Caco-2 (cell line): ENCODE results near the gene CCR1. TPM values are rescaled to one million over a fixed set of nuclear protein-coding genes. Genes with fewer than 3 reads are reported as not detected.
A peak's percentile ranks its signal among the peaks of the same experiment; 100 is the strongest.

Experiments
- BruUV-seq: library from RNA; stranded (reverse); fragments of 400-500 nt; replicated peaks from 2 replicates; lab custom pipeline; 2021; lab: Mats Ljungman, UMichigan
- CTCF ChIA-PET: fragments of 300-600 bp; sonication (Branson Sonifier 250); formaldehyde crosslinking; loops from one replicate; lab custom pipeline; 2022; ENCODE audit warnings: antibody characterized with exemption; lab: Charles Lee
- POLR2A ChIA-PET: fragments of 300-600 bp; sonication (Branson Sonifier 250); formaldehyde crosslinking; loops from one replicate; lab custom pipeline; 2022; ENCODE audit warnings: antibody characterized with exemption; lab: Charles Lee
- DNase-seq, 2 experiments: peaks; one replicate each; pipeline versions ENCODE4 v3.0.0 to v3.0.0-alpha.2; 2020 to 2022
- H3K27me3 ChIP-seq: replicated peaks from 2 replicates; pipeline ENCODE4 v1.6.0; 2011; ENCODE audit warnings: low read length; ENCODE audit not compliant: control insufficient read depth, insufficient read depth
- H3K36me3 ChIP-seq: 2 replicates; pipeline ENCODE4 v1.5.1; 2011; ENCODE audit warnings: low read length; ENCODE audit not compliant: control insufficient read depth, insufficient read depth
- H3K4me1 ChIP-seq: fragments of 250-450 bp; sonication (Bioruptor Pico); 2 replicates; pipeline ENCODE4 v1.5.1; 2020; ENCODE audit warnings: mild to moderate bottlenecking
- H3K4me3 ChIP-seq: 2 replicates; pipeline ENCODE4 v1.5.1; 2011; ENCODE audit warnings: low read depth, mild to moderate bottlenecking, control low read depth, low read length
- H3K9me3 ChIP-seq: fragments of 250-450 bp; sonication (Bioruptor Pico); 2 replicates; pipeline ENCODE4 v1.5.1; 2020; ENCODE audit warnings: mild to moderate bottlenecking, moderate library complexity
- H3K27ac Mint-ChIP-seq: one replicate; pipeline ENCODE4 v1.8.0; 2022; ENCODE audit warnings: mixed read lengths; ENCODE audit not compliant: unreplicated experiment
- H3K27me3 Mint-ChIP-seq: one replicate; pipeline ENCODE4 v1.8.0; 2022; ENCODE audit warnings: mixed read lengths; ENCODE audit not compliant: insufficient read depth, unreplicated experiment
- H3K36me3 Mint-ChIP-seq: one replicate; pipeline ENCODE4 v1.8.0; 2022; ENCODE audit warnings: mild to moderate bottlenecking, mixed read lengths; ENCODE audit not compliant: insufficient read depth, unreplicated experiment
- H3K4me1 Mint-ChIP-seq: one replicate; pipeline ENCODE4 v1.8.0; 2022; ENCODE audit warnings: low read depth, mixed read lengths; ENCODE audit not compliant: unreplicated experiment
- H3K4me3 Mint-ChIP-seq: one replicate; pipeline ENCODE4 v1.8.0; 2022; ENCODE audit warnings: mild to moderate bottlenecking, moderate library complexity, mixed read lengths; ENCODE audit not compliant: unreplicated experiment
- H3K9me3 Mint-ChIP-seq: one replicate; pipeline ENCODE4 v1.8.0; 2022; ENCODE audit warnings: mixed read lengths; ENCODE audit not compliant: unreplicated experiment
- intact Hi-C: fragments of 100-400 bp; cut with micrococcal nuclease; formaldehyde crosslinking; loops from one replicate; pipeline ENCODE4 v1.10.0; 2022; ENCODE audit not compliant: unreplicated experiment
- total RNA-seq: library from RNA; stranded (reverse); gene quantifications from 2 replicates; pipeline ENCODE4 v1.2.3, GENCODE V29; 2022
- TF ChIP-seq, protein P1 (sequence below), 2 experiments: fragments of 200-600 bp in 1 of 2; IDR thresholded peaks; 1 replicate in 1 of 2; 2 replicates in 1 of 2; pipeline versions ENCODE4 v1.5.1 to v1.8.0; 2011 to 2022; ENCODE audit warnings: antibody characterized with exemption in 1 of 2, control low read depth in 1 of 2, inconsistent platforms in 1 of 2, low read depth in 1 of 2, low read length in 1 of 2, mild to moderate bottlenecking in 1 of 2, moderate library complexity in 1 of 2; ENCODE audit not compliant: insufficient read depth in 1 of 2, severe bottlenecking in 1 of 2, unreplicated experiment in 1 of 2

CCR1 gene
- total RNA-seq, 1 experiment from 2014 or later: 2.9 TPM

DNA sequence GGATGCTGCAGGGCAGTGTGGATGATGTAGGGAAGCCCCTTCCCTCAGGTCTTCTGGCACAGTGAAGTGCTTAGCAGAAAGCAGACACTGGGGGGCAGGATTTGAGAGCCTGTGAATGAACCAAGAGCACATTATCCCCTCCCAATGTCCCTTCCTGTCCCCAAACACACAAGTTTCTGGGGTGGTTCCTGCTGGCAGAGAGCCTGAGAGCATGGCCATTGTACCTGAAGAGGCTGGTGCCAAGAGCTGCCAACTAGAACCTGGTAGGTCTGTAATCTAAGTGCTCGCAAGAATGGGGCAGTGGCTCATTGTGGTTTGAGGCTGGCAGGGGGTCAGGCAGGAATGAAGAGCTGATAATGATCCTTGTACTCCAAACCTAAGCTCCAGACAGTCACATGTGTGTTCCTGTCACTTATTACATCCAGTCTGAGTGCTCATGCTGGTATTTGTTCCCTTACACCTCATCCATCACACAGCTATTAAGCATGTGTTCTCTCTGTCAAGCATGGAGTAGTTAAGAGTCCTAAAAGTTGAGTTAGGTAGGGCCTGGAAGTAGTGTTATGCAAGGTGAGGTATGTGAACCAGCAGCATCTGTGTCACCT is 6.7 kb upstream of the CCR1 start:
- H3K4me3 Mint-ChIP-seq: no peak overlapping the region
- H3K27me3 Mint-ChIP-seq: no peaks in the 10 kb centered on the region
- H3K27ac Mint-ChIP-seq: no peak overlapping the region
- intact Hi-C loops: loop anchor here (1.0 kb wide), 2 partner anchors 153 to 157 kb away; no protein-coding TSS in a partner anchor
- TF ChIP-seq, protein P1, sequence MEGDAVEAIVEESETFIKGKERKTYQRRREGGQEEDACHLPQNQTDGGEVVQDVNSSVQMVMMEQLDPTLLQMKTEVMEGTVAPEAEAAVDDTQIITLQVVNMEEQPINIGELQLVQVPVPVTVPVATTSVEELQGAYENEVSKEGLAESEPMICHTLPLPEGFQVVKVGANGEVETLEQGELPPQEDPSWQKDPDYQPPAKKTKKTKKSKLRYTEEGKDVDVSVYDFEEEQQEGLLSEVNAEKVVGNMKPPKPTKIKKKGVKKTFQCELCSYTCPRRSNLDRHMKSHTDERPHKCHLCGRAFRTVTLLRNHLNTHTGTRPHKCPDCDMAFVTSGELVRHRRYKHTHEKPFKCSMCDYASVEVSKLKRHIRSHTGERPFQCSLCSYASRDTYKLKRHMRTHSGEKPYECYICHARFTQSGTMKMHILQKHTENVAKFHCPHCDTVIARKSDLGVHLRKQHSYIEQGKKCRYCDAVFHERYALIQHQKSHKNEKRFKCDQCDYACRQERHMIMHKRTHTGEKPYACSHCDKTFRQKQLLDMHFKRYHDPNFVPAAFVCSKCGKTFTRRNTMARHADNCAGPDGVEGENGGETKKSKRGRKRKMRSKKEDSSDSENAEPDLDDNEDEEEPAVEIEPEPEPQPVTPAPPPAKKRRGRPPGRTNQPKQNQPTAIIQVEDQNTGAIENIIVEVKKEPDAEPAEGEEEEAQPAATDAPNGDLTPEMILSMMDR (IDR thresholded peaks at IDR 0.05; ENCODE audit: insufficient read depth in 1 of 2, low read depth in 1 of 2, low read length in 1 of 2, severe bottlenecking in 1 of 2, unreplicated experiment in 1 of 2): no peak
- BruUV-seq: no TSS peak
- H3K4me3 ChIP-seq: no peak overlapping the region
- POLR2A ChIA-PET: no interaction called here
- H3K36me3 ChIP-seq: no peaks in the 10 kb centered on the region
- H3K9me3 ChIP-seq: no peaks in the 10 kb centered on the region
- peaks cover 20% of the 10 kb centered on the region for H3K9me3 Mint-ChIP-seq
- no peaks in the 10 kb centered on the region for H3K4me1 Mint-ChIP-seq
- peaks cover 17% of the 10 kb centered on the region for H3K4me1 ChIP-seq
- no peaks in the 10 kb centered on the region for H3K36me3 Mint-ChIP-seq
- peak in 1 of 2 experiments; percentile 23 for DNase-seq
- H3K27me3 ChIP-seq: no peaks in the 10 kb centered on the region
- CTCF ChIA-PET: interaction anchor here (0.8 to 1.2 kb wide), 3 partner anchors 158 to 274 kb away, joined by 3 to 5 read pairs (median 3); no protein-coding TSS in a partner anchor

DNA sequence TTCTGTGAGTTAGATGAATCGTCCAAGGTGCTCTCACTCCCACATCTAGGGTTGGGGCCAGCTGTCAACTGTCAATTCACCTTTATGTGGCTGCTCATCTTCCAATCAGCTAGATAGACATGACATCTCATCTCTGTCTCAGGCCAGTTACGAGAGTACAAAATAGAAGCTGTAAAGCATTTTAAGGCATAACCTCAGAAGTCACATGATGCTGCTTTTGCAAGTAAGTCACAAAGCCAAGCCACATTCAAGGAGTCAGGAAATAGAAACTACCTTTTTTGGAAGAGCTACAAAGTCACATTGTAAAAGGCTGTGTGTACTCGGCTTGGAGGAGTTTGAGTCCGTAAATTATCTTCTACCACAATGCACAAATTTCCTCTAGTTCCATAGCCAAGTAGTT is 5.1 kb upstream of the CCR1 start:
- Histone ChIP-seq H3K4me1 (peaks cover 28% of the 10 kb centered on the region), H3K9me3 (no peaks in the 10 kb centered on the region), H3K27me3 (no peaks in the 10 kb centered on the region), H3K36me3 (no peaks in the 10 kb centered on the region), H3K4me3 (no peak overlapping the region)
- ChIA-PET POLR2A (no interaction called here), CTCF (no interaction called here)
- peaks cover 5% of the 10 kb centered on the region for H3K4me1 Mint-ChIP-seq
- TF ChIP-seq, protein P1 (IDR thresholded peaks at IDR 0.05; ENCODE audit: insufficient read depth in 1 of 2, low read depth in 1 of 2, low read length in 1 of 2, severe bottlenecking in 1 of 2, unreplicated experiment in 1 of 2): no peak
- no peaks in the 10 kb centered on the region for H3K27me3 Mint-ChIP-seq
- DNase-seq: no peak
- BruUV-seq: no TSS peak
- peaks cover 10% of the 10 kb centered on the region for H3K9me3 Mint-ChIP-seq
- intact Hi-C loops: no loop called here
- no peak overlapping the region for H3K27ac Mint-ChIP-seq
- no peaks in the 10 kb centered on the region for H3K36me3 Mint-ChIP-seq
- H3K4me3 Mint-ChIP-seq: no peak overlapping the region

DNA sequence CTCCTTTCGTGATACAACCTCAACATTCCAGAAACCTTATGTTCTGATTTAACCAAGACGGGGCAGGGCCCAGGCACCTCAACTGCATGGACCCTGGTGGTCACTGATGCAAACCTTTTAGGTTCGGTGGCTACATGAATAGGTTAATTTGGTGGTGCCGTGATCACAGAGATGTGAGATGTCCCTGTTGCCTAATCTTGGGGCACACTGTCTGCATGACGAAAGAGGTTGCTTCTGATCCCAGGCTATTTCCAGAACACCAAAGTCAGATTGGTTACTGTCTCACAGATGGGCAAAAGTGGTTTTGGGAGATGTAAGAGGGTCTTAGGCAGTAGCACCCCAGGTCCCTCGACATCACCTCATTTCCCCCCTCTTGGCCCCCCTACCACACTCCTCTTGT is 4.0 kb upstream of the CCR1 start:
- no peaks in the 10 kb centered on the region for H3K9me3 ChIP-seq
- Mint-ChIP-seq H3K36me3 (no peaks in the 10 kb centered on the region), H3K9me3 (no peaks in the 10 kb centered on the region), H3K27me3 (no peaks in the 10 kb centered on the region), H3K4me1 (peaks cover 9% of the 10 kb centered on the region), H3K27ac (no peak overlapping the region), H3K4me3 (no peak overlapping the region)
- no TSS peak for BruUV-seq
- H3K4me1 ChIP-seq: peaks cover 35% of the 10 kb centered on the region
- H3K27me3 ChIP-seq: no peaks in the 10 kb centered on the region
- intact Hi-C loops: no loop called here
- DNase-seq: no peak
- TF ChIP-seq, protein P1 (IDR thresholded peaks at IDR 0.05; ENCODE audit: insufficient read depth in 1 of 2, low read depth in 1 of 2, low read length in 1 of 2, severe bottlenecking in 1 of 2, unreplicated experiment in 1 of 2): no peak
- POLR2A ChIA-PET: no interaction called here
- CTCF ChIA-PET: no interaction called here
- no peak overlapping the region for H3K4me3 ChIP-seq
- H3K36me3 ChIP-seq: no peaks in the 10 kb centered on the region
